HG03520 (cell line): ENCODE data around the gene SINHCAF.
A peak's percentile ranks its signal among the peaks of the same experiment; 100 is the strongest.

ENCODE experiments used
- ATAC-seq: cut with Tn5 transposase; IDR thresholded peaks from one replicate; pipeline ENCODE4 v1.9.1; 2021; ENCODE audit warnings: mild to moderate bottlenecking, moderate library complexity; ENCODE audit not compliant: unreplicated experiment

Gene SINHCAF

DNA sequence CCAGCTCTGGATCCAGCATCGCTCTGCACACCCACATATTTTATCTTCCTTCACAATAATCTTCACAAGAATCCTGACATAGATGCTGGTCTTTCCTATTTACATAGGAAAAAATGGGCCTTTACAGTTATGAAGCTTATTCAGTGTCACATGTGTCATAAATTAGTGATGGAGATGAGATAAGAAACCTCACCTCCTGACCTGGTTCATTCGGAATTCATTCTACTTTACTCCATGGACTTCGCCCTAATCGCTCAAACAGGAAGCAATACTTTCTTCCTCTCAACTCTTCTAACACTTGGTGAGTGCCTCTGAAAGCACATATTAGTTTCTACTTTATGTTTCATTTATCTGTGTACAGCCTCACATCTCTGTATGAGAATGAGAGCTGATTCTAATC lies 12.0 kb upstream of the SINHCAF start:
- ATAC-seq, result no peak

- no peak for ATAC-seq
Measured at GRCh38 chr12:31331242-31331641, 5.3 kb upstream of the SINHCAF start.

GRCh38 chr12:31326736-31327659 lies 1.0 kb upstream of the SINHCAF start:
- no peak for ATAC-seq

- no peak for ATAC-seq
Measured at GRCh38 chr12:31325524-31325875, 450 bp downstream of the SINHCAF start.

DNA sequence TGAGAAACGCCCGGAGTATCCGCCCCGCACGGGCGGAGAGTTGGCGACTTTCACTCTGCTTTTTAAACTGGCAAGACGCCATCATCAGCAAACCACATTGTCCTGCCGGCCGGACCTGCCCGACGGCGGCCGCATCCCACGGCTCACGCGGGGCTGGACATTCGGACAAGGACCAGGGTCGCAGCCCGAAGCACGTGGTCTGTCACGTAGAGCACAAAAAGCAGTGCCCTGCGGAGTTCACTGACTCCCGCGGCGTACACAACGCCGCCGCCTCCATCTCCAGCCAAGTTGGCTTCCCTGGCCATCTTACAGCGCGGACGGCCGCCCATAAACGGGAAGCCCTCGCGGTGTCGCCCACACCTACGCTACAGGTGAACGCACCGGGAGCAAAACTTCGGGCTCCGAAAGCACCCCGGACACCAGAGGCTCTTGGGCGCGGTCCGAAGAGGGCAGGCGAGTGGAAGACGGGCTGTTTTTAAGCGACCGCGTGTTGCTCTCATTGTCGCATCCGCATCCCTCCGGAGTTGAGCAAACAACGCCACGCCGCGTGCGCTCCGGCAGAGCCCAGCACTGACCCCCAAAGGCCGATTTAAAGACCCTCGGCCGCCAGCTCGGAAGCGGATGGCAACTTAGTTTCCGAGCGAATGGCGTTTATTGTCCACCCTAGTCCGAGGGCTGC lies 966 bp downstream of the SINHCAF start:
- no peak for ATAC-seq

- ATAC-seq, result peak; percentile 26
Measured at GRCh38 chr12:31324116-31324844, 1.7 kb downstream of the SINHCAF start.

DNA sequence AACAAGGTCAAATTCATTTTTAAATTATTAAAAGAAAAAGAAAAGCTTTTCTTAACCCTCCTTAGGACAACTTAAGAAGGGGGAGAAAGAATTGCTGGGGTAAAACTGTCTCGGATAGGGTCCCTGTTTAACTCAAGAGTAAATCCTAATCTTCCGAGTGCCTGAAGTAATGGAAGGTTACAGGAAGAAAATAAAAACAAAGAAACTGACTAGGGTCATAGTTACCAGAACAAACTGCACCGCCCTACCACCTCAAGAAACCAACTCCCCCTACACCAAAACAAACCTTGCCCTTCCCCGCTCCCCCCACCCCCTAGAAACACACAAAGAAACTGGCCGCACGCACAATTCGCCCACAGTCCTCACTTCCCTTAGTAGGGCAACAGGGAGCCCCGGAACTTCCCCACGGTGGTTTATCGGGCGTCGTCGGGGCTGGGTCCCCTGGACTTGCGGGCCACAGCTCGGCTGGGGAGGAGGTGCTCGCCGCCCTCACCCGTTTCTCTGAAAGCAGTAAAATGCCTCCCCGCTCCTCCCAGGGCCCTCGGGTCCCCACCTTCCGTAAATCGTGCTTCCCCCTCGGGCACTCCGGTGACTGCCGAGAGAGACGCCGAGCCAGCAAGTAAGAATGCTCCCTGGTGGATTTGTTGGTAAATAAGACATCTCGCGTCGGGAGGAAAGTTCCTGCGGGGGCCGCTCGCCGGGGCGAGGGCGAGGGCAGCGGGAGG lies 2.4 kb downstream of the SINHCAF start:
- ATAC-seq, result peak; percentile 10

- ATAC-seq, result no peak
Measured at GRCh38 chr12:31322801-31323207, 3.1 kb downstream of the SINHCAF start.

- ATAC-seq, result no peak
Measured at GRCh38 chr12:31321897-31322228, 4.1 kb downstream of the SINHCAF start.

GRCh38 chr12:31321186-31321896 lies 4.6 kb downstream of the SINHCAF start:
- ATAC-seq, result no peak

DNA sequence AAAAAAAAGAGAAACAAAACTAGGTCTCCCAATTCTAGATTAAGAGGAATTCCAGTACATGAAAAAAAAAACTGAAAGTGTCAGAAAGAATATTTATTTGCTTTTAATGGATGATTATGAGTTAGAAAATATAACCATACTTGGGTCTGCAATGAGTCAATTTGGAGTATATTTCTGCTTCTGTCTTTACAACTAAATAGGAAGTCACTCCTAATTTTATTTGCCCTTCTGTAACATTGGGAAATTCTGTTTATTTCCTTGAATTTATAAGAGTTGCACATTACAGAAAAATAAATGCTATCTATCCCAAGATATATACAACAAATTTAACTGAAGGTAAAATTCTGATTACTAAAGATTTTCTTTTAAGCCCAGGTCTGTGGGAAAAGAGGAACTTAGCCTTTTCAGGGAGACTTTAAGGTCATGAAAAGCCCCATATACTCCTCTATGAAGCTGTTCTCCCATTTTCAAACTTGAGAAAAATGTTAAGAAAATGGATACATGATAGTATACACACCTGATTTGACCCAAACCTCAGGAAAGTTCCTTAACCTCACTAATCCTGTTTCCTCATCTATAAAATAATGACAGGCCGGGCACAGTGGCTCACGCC lies 7.2 kb downstream of the SINHCAF start:
- no peak for ATAC-seq

GRCh38 chr12:31317471-31318395 lies 8.2 kb downstream of the SINHCAF start:
- ATAC-seq, result no peak

- no peak for ATAC-seq
Measured at GRCh38 chr12:31316891-31317290, 9.1 kb downstream of the SINHCAF start.

DNA sequence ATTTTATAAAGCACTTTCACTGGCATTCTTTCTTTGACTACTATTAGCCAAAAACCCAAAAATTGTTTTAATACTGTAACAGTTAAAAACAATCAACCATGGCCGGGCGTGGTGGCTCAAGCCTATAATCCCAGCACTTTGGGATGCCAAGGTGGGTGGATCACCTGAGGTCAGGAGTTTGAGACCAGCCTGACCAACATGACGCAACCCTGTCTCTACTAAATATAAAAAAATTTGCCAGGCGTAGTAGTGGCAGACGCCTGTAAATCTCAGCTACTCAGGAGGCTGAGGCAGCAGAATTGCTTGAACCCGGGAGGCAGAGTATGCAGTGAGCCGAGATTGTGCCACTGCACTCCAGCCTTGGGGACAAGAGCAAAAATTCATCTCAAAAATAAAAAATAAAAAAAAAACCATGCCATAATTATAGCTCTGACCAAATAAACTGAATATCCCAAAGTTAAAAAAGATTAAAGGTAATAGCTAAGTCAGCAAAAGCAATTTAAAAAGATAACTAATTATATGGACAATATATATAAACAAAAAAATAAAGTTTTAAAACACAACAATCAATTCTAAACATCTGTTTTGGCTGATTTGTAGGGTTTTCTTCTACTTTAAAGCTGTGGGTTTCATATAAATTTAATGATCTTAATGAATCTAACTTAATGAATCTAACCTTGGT lies 10.0 kb downstream of the SINHCAF start:
- ATAC-seq, result no peak

GRCh38 chr12:31315044-31315715 lies 10.8 kb downstream of the SINHCAF start:
- ATAC-seq, result no peak

DNA sequence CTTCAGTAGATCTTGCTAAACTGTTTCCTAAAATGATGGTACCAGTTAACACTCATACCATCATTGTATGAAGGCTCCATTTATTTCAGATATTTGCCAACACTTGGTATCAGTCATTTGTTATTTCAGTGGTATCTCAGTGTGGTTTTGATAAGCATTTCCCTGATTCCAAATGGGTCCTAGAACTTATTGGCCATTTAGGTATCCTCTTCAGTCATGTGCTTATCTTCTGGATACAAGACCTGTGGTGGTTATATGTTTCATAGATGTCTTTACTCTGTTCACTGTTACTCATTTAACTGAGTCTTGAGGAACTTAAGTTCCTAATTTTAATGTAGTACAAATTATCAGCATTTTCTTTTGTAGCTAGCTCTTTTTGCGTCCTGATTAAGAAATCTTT lies 13.5 kb downstream of the SINHCAF start:
- ATAC-seq, result no peak

DNA sequence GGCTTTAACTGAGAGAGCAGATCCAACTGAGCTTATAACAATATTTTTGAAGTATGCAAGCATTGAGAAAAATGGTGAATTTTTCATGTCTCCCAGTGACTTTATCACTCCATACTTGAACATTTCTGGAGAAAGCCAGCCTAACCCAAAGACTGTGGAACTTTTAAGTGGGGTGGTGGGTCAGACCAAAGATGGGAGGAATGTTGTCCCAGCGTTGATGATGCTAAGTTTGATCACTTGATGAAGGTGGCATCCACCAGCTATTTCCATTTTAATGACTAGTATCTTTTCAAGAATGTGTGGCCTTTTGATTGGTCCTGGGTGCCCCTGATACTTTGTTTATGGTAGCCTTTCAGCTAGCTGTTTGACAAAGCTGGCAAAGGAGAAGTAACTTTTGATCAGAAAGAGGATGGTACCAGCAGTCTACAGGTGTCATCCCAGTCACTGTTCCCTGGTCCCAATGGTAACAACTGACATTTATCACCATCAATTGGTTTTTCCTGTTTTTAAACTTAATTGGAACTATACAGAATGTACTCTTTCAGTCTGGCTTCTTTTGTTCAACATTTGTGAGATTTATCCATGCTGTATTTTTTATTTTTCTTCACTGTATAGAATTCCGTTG lies 14.2 kb downstream of the SINHCAF start:
- ATAC-seq, result no peak
